Neutrophil (primary cell): ENCODE measurements around the gene ADGRD1.

Experiments used
- H3K27ac ChIP-seq: fragments of 200-600 bp; sonication (generic); 2 replicates; pipeline ENCODE4 v1.5.1; 2016; ENCODE audit warnings: mild to moderate bottlenecking, moderate library complexity
- H3K27me3 ChIP-seq: fragments of 200-600 bp; sonication (generic); 2 replicates; pipeline ENCODE4 v1.6.0; 2016; ENCODE audit warnings: mild to moderate bottlenecking
- H3K36me3 ChIP-seq: fragments of 200-600 bp; sonication (generic); 2 replicates; pipeline ENCODE4 v1.5.1; 2017
- H3K4me1 ChIP-seq, 2 experiments: fragments of 200-600 bp in 1 of 2; sonication (generic) in 1 of 2; 1 replicate in 1 of 2; 2 replicates in 1 of 2; pipeline versions ENCODE4 v1.5.1 to v1.6.1; 2013 to 2016; ENCODE audit warnings: low read depth in 1 of 2, low read length in 1 of 2, mild to moderate bottlenecking in 1 of 2, moderate library complexity in 1 of 2; ENCODE audit not compliant: control insufficient read depth in 1 of 2, insufficient read depth in 1 of 2
- H3K4me3 ChIP-seq, 2 experiments: fragments of 200-600 bp in 1 of 2; sonication (generic) in 1 of 2; 1 replicate in 1 of 2; 2 replicates in 1 of 2; pipeline ENCODE4 v1.5.1; 2013 to 2016; ENCODE audit warnings: low read depth in 1 of 2, low read length in 1 of 2, mild to moderate bottlenecking in 1 of 2, moderate library complexity in 1 of 2
- H3K9me3 ChIP-seq: fragments of 200-600 bp; sonication (generic); 2 replicates; pipeline ENCODE4 v1.5.1; 2016
- TF ChIP-seq, protein P1 (sequence below): fragments of 200-600 bp; sonication (generic); IDR thresholded peaks from 2 replicates; pipeline ENCODE4 v1.5.1; 2016; ENCODE audit warnings: antibody characterized with exemption

The ADGRD1 gene

DNA sequence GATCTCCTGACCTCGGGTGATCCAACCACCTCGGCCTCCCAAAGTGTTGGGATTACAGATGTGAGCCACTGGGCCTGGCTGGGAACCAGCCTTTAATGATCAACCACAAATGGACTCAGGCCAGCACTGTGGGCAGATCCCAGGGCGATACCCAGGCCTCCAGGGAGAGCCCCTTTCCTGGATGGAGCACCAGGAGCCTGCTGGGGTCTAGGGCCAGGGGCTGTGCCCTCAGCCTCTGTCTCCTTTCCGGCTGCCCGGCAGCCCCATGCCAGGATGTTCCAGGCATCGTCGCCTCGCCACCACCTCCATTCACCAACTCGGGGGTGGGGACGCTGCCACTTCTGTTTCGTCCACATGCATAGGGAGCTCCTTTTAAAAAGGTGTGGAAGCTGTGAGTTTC is 2.3 kb downstream of the ADGRD1 start:
- Histone ChIP-seq H3K4me3 (no peak overlapping the region), H3K36me3 (no peaks in the 10 kb centered on the region), H3K9me3 (no peaks in the 10 kb centered on the region), H3K27ac (no peak overlapping the region), H3K4me1 (no peaks in the 10 kb centered on the region), H3K27me3 (peaks cover 27% of the 10 kb centered on the region)
- TF ChIP-seq, protein P1, sequence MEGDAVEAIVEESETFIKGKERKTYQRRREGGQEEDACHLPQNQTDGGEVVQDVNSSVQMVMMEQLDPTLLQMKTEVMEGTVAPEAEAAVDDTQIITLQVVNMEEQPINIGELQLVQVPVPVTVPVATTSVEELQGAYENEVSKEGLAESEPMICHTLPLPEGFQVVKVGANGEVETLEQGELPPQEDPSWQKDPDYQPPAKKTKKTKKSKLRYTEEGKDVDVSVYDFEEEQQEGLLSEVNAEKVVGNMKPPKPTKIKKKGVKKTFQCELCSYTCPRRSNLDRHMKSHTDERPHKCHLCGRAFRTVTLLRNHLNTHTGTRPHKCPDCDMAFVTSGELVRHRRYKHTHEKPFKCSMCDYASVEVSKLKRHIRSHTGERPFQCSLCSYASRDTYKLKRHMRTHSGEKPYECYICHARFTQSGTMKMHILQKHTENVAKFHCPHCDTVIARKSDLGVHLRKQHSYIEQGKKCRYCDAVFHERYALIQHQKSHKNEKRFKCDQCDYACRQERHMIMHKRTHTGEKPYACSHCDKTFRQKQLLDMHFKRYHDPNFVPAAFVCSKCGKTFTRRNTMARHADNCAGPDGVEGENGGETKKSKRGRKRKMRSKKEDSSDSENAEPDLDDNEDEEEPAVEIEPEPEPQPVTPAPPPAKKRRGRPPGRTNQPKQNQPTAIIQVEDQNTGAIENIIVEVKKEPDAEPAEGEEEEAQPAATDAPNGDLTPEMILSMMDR = no peak

DNA sequence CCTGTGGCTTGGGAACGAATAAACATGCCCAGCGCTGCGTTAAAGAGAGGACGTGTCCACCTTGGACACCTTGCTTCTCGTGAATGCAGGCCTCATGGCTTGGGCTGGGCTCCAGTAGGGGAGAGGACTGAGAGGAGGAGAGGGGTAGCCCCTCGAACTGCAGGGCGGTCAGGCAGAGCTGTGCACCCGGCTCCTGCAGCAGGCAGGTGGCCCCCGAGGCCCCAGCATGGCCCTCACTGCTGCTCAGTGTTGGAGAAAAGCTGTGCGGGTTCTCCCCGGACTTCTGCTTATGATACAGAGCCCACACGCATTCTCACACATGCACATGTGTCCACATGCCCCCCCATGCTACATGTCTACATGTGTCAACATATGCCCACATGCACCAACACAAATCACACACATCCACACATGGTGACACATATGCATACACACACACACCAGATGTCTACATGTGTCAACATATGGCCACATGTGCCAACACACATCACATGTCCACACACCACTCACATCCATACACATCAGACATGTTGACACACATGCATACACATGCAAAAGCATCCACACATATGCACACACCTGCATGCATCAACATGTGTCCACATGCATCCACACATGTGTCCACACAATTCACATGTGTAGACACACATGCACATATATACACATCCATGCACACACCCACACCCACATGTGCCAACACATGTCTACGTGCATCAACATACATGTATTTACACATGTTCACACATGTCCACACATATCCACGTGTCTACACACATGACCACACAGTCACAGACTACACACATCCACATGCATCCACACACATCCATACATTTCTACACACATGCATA is 3.0 kb downstream of the ADGRD1 start:
- Histone ChIP-seq H3K4me1 (no peaks in the 10 kb centered on the region), H3K9me3 (no peaks in the 10 kb centered on the region), H3K27me3 (peaks cover 27% of the 10 kb centered on the region), H3K27ac (no peak overlapping the region), H3K4me3 (no peak overlapping the region), H3K36me3 (no peaks in the 10 kb centered on the region)
- TF ChIP-seq, protein P1 = no peak

DNA sequence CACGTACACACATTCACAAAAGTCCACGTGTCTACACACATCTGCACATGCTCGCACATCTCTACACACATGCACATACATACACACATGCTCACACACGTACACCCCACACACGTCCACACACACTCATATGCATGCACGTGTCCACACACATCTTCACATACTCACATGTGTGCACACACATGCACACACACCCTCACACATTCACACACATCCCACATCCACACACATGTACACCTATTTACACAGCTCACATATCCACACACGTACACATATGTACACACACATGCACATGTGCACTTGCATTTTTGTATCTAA is 3.6 kb downstream of the ADGRD1 start:
- no peaks in the 10 kb centered on the region for H3K36me3 ChIP-seq

DNA sequence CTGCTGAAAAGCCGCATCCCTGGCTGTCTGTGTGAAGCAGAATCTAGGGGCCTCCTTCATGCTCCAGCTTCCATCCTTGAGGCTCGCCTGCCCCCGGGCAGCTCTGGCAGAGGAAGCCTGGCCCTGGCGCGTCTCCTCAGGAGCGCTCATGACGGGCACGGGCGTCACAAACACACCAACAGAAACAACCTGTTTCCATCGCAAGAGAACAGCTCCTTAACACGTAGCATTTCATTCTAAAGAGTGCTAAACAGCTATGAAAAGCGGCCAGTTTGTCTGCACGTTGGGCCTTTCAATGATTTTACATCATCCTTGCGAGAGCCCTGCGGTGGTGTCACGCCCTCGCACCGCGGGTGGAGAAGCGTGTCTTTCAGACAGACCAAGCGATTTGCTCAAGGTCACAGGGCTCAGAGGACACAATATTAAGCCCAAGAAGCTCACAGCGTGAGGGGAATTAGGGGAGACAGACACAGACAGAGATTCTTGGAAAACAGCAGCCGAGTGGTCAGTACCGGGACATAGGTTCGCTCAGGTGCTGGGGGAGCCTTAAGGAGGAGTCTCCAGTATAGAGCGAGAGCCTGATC is 4.9 kb downstream of the ADGRD1 start:
- Histone ChIP-seq H3K27ac (no peak overlapping the region), H3K4me1 (no peaks in the 10 kb centered on the region), H3K36me3 (no peaks in the 10 kb centered on the region), H3K9me3 (no peaks in the 10 kb centered on the region), H3K4me3 (no peak overlapping the region), H3K27me3 (peaks cover 25% of the 10 kb centered on the region)
- TF ChIP-seq, protein P1 = no peak

More for the DNA sequence above, 3.6 kb downstream of the ADGRD1 start:
- TF ChIP-seq, protein P1 = no peak
- Histone ChIP-seq H3K27ac (no peak overlapping the region), H3K4me1 (no peaks in the 10 kb centered on the region), H3K27me3 (peaks cover 32% of the 10 kb centered on the region), H3K9me3 (no peaks in the 10 kb centered on the region), H3K4me3 (no peak overlapping the region)

DNA sequence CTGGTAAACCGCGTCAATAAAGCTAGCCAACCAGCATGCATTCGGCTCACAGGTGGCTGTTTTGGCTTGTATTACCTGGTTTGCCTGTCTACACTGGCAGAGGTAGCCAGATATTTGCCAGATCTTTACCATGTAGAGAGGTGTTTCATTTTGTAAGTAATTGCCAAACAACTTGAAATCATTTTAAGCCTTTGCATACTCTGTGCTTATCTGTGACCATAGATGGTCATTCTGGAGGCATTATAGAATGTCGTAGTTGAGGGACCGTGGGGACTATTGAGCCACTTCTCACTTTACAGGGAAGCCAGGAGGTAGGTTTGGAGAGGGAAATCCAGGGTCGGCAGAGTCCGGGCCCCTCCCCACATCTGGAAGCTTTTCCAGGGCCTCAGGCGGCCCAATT is 5.9 kb downstream of the ADGRD1 start:
- Histone ChIP-seq H3K27me3 (peaks cover 15% of the 10 kb centered on the region), H3K27ac (no peak overlapping the region), H3K4me3 (no peak overlapping the region), H3K36me3 (no peaks in the 10 kb centered on the region), H3K4me1 (no peaks in the 10 kb centered on the region), H3K9me3 (no peaks in the 10 kb centered on the region)
- TF ChIP-seq, protein P1 = no peak
